ENCODE data around the gene GRK6.

The GRK6 gene

DNA sequence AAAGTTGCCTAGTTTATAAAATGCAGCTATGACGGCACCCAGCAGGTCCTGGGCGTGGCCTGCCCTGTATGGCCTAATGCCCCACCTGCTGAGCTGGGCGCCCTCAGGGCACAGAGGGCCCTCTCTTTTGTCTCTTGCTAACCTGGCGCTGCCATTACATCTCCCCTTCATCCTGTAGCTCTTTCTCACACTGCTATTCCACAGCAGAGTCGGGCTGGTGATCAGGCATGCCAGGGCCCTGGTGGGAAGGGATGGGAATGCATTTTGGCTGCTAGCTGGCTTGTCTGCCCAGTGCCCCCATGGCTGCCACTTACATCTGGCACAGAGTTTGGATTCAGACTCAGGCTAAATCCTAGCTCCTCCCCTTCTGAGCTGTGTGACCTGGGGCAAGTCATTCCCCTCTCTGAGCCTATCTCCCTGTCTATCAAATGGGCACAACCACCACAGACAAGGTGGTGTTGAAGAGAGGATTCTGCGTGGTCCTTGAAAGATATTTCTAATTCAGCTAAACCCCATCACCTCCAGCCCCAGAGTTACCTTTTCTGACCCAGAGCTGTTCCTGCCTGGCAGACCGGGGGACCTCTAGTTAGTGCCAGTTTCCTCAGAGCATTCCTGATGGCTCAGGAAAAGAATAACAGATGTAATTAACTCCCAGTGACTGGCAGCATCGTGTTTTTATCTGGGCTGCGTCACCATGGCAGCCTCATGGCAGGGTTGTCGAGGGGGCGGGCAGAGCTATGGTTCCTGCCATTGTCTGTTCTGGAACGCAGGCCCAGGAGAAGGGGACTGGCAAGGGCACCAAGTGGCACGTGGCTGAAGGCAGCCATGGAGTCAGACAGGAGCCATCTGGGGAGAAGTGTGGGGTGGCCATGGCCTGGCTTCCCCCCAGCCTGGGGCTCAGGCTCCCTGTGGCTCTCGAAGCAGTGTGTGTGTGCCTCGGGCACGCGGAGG, 26.5 kb downstream of the GRK6 start:
- in situ Hi-C loops (cut with MboI; ENCODE audit: low sequenced_read_pairs): no loop called here

DNA sequence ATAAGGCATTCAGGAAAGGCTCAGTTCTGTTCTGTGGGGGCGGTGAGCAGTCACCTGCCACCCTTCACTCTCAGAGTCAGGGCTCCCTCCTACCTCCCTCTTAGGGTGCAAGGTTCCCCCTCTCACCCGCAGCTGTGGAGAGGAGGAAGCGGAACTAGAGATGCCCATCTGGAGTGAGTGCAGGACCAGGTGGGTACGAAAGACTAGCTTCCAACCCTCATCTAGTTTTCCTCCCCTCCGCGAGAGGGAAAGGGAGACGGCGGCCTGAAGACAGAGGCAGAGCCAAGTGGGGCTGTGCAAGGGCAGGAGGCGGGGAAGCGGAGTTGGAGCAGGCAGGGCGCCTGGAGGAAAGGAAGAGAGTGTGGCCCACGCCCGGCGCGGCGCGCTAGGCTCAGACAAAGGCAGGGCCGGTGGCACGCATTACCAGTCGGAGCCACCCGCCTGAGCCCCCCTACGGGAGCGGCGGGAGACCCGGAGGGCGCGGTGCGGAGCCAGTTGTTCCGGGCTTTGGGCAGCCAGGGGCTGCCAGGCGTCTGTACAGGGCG, 27.4 kb downstream of the GRK6 start:
- in situ Hi-C loops (cut with MboI; ENCODE audit: low sequenced_read_pairs): no loop called here

DNA sequence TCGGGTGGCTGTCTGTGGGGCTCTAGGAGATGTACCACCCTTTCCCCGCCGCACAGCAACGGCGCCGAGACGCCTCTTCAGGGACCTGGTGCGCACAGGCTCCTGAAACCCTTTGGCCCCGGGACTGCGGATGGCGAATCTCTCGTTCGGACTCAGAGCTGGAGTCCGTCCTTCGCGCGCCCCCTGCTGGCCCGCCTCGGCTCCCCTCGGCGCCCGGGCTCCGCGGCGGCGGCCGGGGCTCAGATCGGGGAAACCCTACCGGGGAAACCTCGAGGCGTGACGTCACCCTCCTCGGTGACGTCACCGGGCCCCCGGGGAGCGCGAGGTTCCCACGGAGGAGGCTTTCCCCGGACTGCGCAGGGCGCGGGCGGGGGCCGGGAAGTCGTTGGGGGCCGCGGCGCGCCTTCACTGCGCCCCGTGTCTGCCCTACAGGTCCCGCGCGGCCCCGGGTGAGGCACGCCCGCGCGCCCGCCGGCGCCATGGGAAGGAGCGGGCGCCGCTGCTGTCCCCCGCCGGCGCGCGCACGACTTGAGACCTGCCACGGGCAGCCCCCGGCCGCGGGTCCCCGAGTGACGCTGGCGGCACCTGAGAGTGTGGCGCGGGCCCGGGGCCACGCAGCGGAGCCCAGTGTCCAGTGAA, 28.0 kb downstream of the GRK6 start:
- in situ Hi-C loops (cut with MboI; ENCODE audit: low sequenced_read_pairs): no loop called here

DNA sequence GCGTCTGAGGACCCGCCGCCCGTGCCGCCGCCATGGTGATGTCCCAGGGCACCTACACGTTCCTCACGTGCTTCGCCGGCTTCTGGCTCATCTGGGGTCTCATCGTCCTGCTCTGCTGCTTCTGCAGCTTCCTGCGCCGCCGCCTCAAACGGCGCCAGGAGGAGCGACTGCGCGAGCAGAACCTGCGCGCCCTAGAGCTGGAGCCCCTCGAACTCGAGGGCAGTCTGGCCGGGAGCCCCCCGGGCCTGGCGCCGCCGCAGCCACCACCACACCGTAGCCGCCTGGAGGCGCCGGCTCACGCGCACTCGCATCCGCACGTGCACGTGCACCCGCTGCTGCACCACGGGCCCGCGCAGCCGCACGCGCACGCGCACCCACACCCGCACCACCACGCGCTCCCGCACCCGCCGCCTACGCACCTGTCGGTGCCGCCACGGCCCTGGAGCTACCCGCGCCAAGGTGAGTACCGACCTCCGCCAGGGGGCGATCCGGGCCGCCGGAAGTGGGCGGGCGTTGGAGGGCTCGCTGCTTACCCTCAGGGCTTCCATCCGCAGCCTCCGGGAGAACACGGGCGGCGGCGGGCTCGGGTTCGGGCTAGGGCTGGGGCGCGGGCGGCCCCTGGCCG, 28.7 kb downstream of the GRK6 start:
- in situ Hi-C loops (cut with MboI; ENCODE audit: low sequenced_read_pairs): no loop called here

DNA sequence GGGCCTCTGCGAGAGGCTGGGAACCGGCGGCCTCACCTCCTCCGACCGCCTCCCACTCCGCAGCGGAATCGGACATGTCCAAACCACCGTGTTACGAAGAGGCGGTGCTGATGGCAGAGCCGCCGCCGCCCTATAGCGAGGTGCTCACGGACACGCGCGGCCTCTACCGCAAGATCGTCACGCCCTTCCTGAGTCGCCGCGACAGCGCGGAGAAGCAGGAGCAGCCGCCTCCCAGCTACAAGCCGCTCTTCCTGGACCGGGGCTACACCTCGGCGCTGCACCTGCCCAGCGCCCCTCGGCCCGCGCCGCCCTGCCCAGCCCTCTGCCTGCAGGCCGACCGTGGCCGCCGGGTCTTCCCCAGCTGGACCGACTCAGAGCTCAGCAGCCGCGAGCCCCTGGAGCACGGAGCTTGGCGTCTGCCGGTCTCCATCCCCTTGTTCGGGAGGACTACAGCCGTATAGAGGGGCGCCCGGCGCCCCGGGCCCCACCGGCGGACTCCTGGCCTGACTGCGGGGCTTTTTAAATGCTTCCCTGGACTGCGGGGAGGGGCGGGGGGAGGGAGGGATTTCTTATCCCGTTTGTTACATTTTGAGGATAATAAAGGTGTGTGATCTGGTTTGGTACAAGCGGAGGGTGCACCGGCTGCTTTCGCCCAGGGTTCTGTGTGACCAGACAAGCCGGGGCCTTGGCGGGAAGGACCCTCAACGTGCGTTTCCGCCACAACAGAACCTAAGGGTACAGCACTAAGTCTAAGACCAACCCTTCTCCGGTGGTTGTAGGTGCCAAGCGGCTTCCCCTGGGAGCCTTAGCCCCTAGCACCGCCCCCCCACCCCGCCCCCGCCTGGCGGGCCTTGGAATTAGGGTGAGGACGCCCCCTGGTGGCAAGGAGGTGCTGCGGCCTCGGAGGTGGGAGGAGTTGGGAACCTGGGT, 29.4 kb downstream of the GRK6 start:
- in situ Hi-C loops (cut with MboI; ENCODE audit: low sequenced_read_pairs): no loop called here

DNA sequence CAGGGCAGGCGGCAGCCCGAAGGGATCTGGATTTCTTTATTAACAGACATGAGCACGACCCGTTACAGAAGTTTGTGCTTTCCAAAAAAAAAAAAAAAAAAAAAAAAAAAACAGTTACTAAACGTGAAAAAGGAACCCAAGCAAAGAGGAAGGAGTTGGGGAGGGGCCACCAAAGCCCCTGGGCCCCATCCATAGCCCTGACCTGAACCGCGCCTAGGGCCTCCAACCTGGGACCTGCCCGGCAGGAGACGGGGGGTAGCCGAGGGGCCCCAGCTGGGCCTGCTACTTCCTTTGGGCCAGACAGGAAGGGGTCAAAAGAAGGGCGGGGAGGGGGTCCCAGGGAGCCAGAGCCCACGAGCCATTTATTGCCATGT, 30.1 kb downstream of the GRK6 start:
- in situ Hi-C loops (cut with MboI; ENCODE audit: low sequenced_read_pairs): no loop called here

DNA sequence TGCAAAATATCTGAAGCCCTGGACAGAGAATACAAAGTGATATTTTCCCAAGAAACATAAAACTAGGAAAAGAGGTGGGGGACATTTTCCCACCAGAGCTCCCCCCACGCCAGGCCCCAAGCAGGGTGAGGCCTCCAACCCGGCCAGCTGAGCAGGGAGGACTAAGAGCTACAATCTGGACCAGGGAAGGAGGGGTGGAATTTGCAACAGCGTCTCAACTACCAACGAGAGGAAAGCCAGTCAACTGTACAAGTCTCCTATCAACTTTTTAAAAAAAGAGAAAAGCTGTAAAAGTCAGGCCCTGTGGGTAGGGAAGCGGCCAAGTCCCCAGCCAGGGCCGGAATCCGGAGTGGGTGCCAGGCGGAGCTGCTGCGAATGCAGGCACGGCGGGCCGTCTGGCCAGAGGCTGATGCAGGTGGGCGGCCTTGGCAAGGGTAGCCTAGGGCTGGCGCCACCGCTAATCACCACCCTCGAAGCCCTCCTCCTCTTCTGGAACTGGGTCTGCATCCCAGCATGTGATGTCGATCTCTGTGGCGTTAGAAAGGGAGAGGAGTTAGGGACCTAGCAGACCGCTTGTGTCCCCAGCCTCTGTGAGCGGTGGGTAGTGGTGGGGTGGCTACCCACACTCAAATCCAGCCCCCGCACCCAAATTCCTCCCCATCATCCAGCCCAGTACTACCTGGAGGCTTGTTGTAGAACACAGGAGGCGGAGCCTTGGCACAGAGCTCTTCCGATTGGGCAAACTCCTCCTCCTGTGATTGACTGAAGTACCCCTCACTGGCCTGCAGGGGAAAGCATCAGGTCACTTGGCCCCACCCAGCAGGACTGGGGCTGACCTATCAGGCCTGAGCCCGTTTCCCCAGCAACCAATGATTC, 30.7 kb downstream of the GRK6 start:
- in situ Hi-C loops (cut with MboI; ENCODE audit: low sequenced_read_pairs): no loop called here

DNA sequence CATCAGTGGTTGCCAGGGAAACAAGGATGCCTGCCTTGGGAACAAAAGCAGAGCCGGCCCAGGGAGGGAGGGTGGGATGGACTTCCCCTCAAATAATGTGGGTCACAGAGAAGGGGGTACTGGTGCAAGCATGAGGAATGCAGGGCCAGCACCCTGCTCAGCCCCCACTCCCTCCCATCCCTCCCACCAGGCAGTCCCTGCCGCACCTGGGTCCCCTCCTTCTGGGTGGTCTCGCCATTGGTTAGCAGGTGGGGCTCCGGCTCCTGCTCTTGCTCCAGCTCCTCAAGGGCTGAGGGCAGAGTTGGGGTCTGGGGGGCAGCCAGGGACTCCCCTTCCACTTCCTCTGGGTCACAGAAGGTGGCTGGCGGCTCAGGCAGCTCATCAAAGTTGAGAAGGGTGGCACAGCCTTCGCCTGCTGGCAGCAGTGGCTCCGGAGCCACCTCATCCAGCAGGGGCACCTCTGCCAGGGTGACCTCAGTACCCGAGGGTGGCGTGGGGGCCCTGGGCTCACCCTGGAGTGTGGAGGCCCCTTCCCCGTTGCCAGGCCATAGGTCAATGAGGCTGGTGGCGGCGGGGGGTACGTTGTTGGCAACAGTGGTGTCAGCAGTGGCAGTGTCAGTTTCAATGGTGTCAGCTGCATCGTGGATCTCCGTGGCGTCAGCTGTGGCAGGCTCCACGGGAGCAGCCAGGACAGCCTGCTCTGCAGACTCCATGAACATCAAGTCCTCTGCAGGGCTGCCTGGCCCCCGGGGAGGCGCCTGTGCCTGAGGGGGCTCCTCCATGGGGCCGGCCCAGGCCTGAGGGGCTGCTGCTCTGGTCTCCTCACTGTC, 31.6 kb downstream of the GRK6 start:
- in situ Hi-C loops (cut with MboI; ENCODE audit: low sequenced_read_pairs): no loop called here

DNA sequence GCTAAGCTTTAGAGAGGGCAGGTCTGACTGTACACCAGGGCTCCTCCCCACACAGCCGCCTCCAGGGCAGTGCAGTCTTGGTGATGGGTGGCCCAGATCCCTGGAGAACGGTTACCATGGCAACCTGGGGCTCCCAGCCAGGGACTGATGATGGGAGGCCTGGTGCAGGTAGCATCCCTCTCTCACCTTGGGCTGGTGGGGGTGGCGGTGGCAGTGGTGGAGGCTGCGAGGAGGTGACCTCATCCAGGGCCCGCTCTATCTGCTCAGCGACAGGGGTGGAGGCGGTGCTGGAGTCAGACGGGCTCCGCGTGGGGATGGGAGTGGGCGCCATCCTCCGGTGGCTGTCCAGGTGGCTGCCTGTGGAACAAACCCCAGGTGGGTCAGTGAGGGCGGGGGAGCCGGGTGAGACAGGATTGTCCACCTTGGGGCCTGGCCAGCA, 32.5 kb downstream of the GRK6 start:
- in situ Hi-C loops (cut with MboI; ENCODE audit: low sequenced_read_pairs): no loop called here

DNA sequence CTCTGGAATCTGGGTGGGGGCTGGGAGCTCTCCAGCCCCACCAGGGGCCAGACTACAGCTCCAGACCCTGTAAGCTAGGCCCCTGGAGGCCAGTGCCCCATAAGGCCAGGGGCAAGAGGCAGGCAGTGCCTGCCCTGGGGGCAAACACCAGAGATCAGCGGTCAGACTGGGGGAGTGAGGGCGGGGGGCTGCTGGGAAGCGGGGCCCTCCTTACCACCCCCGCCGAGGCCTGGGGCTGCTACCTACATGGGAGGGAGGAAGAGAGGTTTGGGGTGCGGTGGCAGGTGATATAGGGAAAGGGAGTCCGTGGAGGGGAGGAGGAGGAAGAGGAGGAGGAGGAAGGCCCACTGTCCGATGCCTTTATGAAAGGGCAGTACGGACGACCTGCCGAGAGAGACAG, 32.9 kb downstream of the GRK6 start:
- in situ Hi-C loops (cut with MboI; ENCODE audit: low sequenced_read_pairs): no loop called here

DNA sequence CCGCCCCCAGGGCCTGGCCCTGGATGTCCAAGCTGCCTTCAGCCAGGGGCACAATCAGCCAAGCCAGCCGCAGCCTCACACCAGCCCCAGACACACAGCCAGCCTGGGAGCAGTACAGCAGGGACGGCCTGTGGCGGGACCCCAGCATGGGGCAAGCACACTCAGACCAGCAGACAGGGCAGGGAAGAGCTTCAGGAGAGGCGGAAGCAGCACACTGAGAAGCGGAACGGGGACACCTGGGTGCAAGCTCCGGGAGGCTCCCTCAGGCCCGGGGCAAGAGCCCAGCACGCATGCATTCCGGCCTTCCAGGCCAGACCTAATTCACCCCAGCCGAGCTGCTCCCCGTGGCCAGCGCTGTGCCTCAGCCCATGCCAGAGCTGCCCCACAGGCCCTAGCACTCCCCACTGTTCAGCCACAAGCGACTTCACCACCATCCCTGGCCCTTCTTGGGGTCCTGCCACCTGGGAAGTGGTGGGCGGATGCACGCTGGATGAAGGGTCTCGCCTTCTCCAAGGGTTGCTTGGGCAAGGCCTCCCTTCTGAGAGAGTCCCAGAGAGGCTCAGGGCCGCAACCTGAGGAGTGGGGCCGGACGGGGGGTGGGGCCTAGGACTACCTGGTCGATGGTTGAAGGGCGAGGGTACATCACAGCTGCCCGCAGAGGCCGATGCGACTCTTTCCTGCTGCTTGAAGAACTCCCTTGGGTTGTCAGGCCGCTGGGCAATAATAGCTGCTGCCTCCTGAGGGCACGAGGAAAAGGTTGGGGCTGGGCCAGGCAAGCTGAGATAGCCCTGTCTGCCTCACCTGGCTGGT, 33.5 kb downstream of the GRK6 start:
- in situ Hi-C loops (cut with MboI; ENCODE audit: low sequenced_read_pairs): no loop called here

DNA sequence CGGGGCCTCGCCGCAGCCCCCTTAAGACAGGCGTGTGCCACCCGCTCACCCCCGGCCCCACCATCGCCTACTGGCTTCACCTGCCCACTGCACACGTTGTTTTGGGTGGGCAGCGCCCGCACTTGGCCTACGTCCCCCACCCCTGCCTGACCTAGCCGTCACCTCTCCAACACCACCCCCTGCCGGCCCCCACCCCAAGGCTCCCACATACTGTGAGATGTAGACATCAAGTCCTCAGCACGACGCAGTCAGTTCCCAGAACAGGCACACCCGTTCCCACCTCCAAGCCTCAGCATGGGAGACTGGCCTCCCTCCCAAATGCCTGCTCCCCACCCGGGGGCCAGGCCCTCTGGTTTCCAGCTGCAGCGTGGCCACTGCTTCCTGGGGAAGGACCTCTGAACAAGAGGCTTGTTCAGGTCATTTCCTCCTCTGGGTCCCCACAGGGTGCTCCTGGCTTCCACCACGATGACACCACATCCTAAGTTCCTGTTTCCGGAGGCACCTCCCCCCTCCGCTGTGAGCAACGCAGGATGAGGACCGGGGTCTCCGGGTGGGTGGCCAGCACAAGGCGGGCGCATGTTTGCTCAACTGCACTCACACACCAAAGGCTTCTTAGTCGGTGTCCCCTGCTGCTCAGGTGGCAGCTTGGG, 35.7 kb downstream of the GRK6 start:
- in situ Hi-C loops (cut with MboI; ENCODE audit: low sequenced_read_pairs): no loop called here

DNA sequence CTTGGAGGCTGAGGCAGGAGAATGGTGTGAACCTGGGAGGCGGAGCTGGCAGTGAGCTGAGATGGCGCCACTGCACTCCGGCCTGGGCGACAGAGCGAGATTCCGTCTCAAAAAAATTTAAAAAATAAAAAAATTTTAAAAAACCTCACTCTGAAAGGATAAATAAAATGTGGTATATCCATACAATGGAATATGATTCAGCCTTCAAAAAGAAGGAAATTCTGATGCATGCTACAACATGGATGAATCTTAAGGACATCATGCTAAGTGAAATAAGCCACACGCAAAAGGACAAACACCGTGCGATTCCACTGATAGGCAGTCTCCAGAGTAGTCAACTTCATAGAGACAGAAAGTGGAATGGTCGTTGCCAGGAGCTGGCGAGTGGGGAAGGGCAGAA, 38.6 kb downstream of the GRK6 start:
- in situ Hi-C loops (cut with MboI; ENCODE audit: low sequenced_read_pairs): no loop called here

DNA sequence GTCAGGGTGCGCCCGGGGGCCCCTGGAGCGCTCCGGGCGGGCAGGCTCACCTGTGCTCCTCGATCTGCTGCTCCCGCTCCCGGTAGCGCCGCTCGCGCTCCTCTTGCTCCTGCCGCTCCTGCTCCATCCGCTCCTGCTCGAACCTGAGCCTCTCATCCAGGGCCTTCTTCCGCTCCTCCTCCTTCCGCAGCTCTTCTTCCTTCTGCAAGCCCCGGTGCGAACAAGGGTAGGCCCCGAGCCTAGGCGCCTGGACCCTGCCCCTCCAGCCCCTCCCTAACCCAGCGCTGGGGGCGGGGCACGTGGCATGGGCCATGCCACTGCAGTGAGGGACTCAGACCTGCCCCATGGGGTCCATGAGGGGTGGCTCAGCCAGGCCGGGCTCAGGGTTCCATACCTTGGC, 40.4 kb downstream of the GRK6 start:
- in situ Hi-C loops (cut with MboI; ENCODE audit: low sequenced_read_pairs): no loop called here

DNA sequence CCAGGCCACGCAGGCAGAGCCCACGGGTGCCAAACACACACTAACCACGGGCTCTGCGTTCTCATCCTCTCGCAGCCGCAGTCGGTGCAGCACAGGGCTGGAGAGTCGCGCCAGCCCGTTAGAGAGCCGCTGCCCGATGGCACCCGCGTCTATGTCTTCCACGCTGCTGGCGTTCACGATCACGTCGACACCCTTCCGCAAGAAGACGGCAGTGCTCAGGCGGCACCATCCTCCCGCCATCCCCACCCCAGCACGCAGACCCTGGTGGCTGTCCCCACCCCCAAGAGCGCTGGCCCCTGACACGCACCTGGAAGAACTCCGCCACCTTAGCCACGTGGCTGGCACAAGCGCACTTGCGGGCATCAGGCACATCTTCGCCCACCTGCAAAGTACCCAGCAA, 41.0 kb downstream of the GRK6 start:
- in situ Hi-C loops (cut with MboI; ENCODE audit: low sequenced_read_pairs): no loop called here

DNA sequence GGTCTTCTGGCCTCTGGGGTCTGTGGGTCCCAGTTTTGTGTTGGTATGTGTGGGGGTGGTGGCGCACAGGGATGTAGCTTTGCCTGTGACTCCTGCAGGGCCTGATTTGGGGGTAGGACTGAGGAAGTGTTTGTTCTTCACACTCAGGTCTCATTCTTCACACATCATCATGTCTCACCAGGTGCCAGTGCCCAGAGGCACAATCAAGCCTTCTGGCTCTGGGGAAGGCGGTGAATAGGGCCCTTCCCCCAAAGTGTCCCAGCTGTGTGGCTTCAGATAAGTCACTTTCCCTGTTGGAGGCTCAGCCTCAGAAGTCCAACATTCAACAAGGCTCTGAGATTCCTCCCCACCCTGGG, 41.8 kb downstream of the GRK6 start:
- in situ Hi-C loops (cut with MboI; ENCODE audit: low sequenced_read_pairs): no loop called here

Measured in hTERT RPE-1 (cell line).